ENCODE results near the gene SEMG2. TPM values are rescaled to one million over a fixed set of nuclear protein-coding genes. Genes with fewer than 3 reads are reported as not detected.

Gene SEMG2
- not detected for total RNA-seq
- polyA plus RNA-seq (2013, experiment 1 of 2) = not detected
- polyA plus RNA-seq (2013, experiment 2 of 2) = not detected
- total RNA-seq = 0 to 0.11 (median 0) reads per million in 172 experiments

GRCh38 chr20:45221076-45221475 is at the start of gene SEMG2:
Gene SEMG2, plus strand, starts transcription at chr20:45221373. Its CDS starts 17 bp downstream, at chr20:45221390.
- TF ChIP-seq CTCF (IDR thresholded peaks at IDR 0.05) = no peak
- H3K9me3 Mint-ChIP-seq = no peaks in the 10 kb centered on the region
- no peak within 1 kb of the TSS for H3K27ac Mint-ChIP-seq
- no peak for DNase-seq
- Histone ChIP-seq H3K9me3 (ENCODE audit: control insufficient read depth in 1 of 2, insufficient read depth in 1 of 2, low read length in 2 of 2) (no peaks in the 10 kb centered on the region), H3K27me3 (ENCODE audit: control insufficient read depth in 1 of 2, insufficient read depth in 2 of 2, low read length in 2 of 2) (peaks cover 10 to 18% of the 10 kb centered on the region in 2 experiments), H3K36me3 (ENCODE audit: insufficient read depth, low read length) (no peaks in the 10 kb centered on the region), H3K27ac (ENCODE audit: low read depth in 1 of 2, low read length in 2 of 2) (no peak within 1 kb of the TSS), H3K4me3 (ENCODE audit: low read length) (no peak within 1 kb of the TSS), H3K4me1 (ENCODE audit: insufficient read depth, low read length) (no peaks in the 10 kb centered on the region)
- ATAC-seq (ENCODE audit: poor library complexity) = no peak
- H3K4me3 Mint-ChIP-seq = no peak within 1 kb of the TSS
- no peaks in the 10 kb centered on the region for H3K4me1 Mint-ChIP-seq (ENCODE audit: low read depth)
- ChIA-PET CTCF (no interaction called here), POLR2A (no interaction called here)
- H3K36me3 Mint-ChIP-seq (ENCODE audit: low read depth) = no peaks in the 10 kb centered on the region
- intact Hi-C loops (cut with DNase I, micrococcal nuclease) = no loop called here
- H3K27me3 Mint-ChIP-seq = peaks cover 63% of the 10 kb centered on the region

- Mint-ChIP-seq H3K36me3 (ENCODE audit: low read depth) (no peaks in the 10 kb centered on the region), H3K27ac (no peak overlapping the region), H3K4me1 (ENCODE audit: low read depth) (no peaks in the 10 kb centered on the region), H3K27me3 (peaks cover 30% of the 10 kb centered on the region), H3K9me3 (no peaks in the 10 kb centered on the region), H3K4me3 (no peak overlapping the region)
- no peak overlapping the region for H3K27ac ChIP-seq (ENCODE audit: low read depth in 1 of 2, low read length in 2 of 2)
- no peak overlapping the region for H3K4me3 ChIP-seq (ENCODE audit: low read length)
- H3K9me3 ChIP-seq (ENCODE audit: control insufficient read depth in 1 of 2, insufficient read depth in 1 of 2, low read length in 2 of 2) = no peaks in the 10 kb centered on the region
- ChIA-PET CTCF (no interaction called here), POLR2A (no interaction called here)
- no peak for TF ChIP-seq CTCF (IDR thresholded peaks at IDR 0.05)
- DNase-seq (no peak), ATAC-seq (ENCODE audit: poor library complexity) (no peak)
- intact Hi-C loops (cut with DNase I, micrococcal nuclease) = no loop called here
- no peaks in the 10 kb centered on the region for H3K36me3 ChIP-seq (ENCODE audit: insufficient read depth, low read length)
- H3K27me3 ChIP-seq (ENCODE audit: control insufficient read depth in 1 of 2, insufficient read depth in 2 of 2, low read length in 2 of 2) = peaks cover 0 to 4% of the 10 kb centered on the region in 2 experiments
- no peaks in the 10 kb centered on the region for H3K4me1 ChIP-seq (ENCODE audit: insufficient read depth, low read length)
Measured at GRCh38 chr20:45173522-45173921, 47.7 kb upstream of the SEMG2 start.

DNA sequence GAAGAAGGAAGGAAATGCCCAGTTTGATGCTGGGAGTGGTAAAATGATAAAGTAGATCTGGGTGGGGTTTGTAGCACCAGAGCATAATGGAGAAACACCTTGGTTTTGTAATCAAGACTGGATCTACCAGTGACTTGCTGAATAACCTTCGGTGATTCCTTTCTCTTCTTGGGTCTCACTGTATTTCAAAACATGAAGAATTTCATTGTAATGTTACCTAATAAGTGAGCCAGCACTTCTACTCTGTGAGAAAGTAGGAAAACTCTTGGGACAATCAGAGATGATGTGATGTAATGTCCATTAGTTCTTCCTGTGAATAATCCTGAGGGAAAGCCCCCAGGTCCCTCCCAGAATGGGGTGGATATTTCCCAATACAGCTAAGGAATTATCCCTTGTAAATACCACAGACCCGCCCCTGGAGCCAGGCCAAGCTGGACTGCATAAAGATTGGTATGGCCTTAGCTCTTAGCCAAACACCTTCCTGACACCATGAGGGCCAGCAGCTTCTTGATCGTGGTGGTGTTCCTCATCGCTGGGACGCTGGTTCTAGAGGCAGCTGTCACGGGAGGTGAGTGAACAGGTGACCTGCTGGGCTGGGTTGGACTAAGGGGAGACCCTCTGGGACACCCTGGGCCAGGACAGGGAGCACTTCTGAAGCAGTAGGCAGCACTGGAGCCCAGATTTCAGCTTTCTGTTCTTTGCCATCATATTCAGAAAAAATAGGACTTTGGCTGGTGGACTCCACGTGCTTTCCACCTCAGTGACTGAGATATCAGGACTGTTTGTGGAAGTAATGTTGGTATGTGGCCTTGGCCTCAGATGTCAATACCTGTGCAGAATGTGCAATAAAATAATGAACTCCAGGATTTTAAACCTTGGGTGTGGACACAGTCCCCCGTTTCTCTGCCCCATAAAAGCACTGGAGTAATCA is 46.5 kb upstream of the SEMG2 start, which contains the start of gene PI3:
TSS of gene PI3 (plus strand) at position 469 of the 931 bp plus-strand sequence. CDS start at position 490, 21 bp downstream.
- Mint-ChIP-seq H3K4me3 (no peak within 1 kb of the TSS), H3K27ac (no peak within 1 kb of the TSS), H3K4me1 (ENCODE audit: low read depth) (no peaks in the 10 kb centered on the region), H3K27me3 (peaks cover 30% of the 10 kb centered on the region), H3K9me3 (no peaks in the 10 kb centered on the region), H3K36me3 (ENCODE audit: low read depth) (no peaks in the 10 kb centered on the region)
- no peak within 1 kb of the TSS for H3K27ac ChIP-seq (ENCODE audit: low read depth in 1 of 2, low read length in 2 of 2)
- no peaks in the 10 kb centered on the region for H3K4me1 ChIP-seq (ENCODE audit: insufficient read depth, low read length)
- no peak for DNase-seq
- H3K36me3 ChIP-seq (ENCODE audit: insufficient read depth, low read length) = no peaks in the 10 kb centered on the region
- intact Hi-C loops (cut with DNase I, micrococcal nuclease) = no loop called here
- ChIA-PET POLR2A (no interaction called here), CTCF (no interaction called here)
- H3K4me3 ChIP-seq (ENCODE audit: low read length) = no peak within 1 kb of the TSS
- no peak for ATAC-seq (ENCODE audit: poor library complexity)
- H3K9me3 ChIP-seq (ENCODE audit: control insufficient read depth in 1 of 2, insufficient read depth in 1 of 2, low read length in 2 of 2) = no peaks in the 10 kb centered on the region
- peaks cover 0 to 4% of the 10 kb centered on the region in 2 experiments for H3K27me3 ChIP-seq (ENCODE audit: control insufficient read depth in 1 of 2, insufficient read depth in 2 of 2, low read length in 2 of 2)
- no peak for TF ChIP-seq CTCF (IDR thresholded peaks at IDR 0.05)

Data from CD4-positive, alpha-beta T cell (primary cell).